GM12892 (cell line): ENCODE results near the gene CYBA.

Source experiments
- POLR2A ChIP-seq: IDR thresholded peaks from 2 replicates; pipeline ENCODE4 v1.6.1; 2011; ENCODE audit warnings: low read depth, low read length, control low read depth
- POLR2AphosphoS5 ChIP-seq: IDR thresholded peaks from 2 replicates; pipeline ENCODE4 v1.6.1; 2011; ENCODE audit warnings: low read depth, low read length, control low read depth

DNA sequence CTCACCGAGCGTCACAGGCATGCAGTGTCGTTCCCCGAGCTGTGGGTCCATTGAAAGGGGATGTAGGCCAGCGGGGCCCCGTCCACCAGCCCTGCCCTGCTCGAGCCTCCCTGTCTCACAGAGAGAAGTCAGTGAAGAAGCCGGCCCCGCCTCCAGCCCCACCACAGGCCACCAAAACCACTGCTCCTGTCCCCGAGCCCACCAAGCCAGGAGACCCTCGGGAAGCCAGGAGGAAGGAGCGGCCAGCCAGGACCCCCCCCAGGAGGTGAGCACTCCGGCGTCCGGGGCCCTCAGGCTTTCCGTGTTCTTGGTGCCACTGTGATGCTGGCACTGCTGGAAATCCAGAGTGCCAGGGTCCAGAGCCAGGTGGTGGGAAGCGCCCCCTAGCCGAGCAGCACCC, 26.4 kb downstream of the CYBA start:
- TF ChIP-seq POLR2AphosphoS5 = no peak
- no peak for TF ChIP-seq POLR2A
